Peyer's patch (tissue), 4 donors: ENCODE data around the gene ATF5.

Experiments
- CTCF ChIP-seq, 6 experiments: fragments of 450-650 bp in 4 of 6; fragments of 200-600 bp in 2 of 6; sonication (generic) in 1 of 6; IDR thresholded peaks; one replicate each; pipeline ENCODE4 v1.5.1; 2017 to 2019; ENCODE audit warnings: antibody characterized with exemption in 6 of 6, mild to moderate bottlenecking in 3 of 6, moderate library complexity in 1 of 6
- POLR2A ChIP-seq, 2 donors: fragments of 450-650 bp; IDR thresholded peaks; one replicate each; pipeline ENCODE4 v1.5.1; 2017; ENCODE audit warnings: antibody characterized with exemption in 2 of 2, mild to moderate bottlenecking in 2 of 2, moderate library complexity in 2 of 2

GRCh38 chr19:49972841-49973240 lies 43.8 kb downstream of the ATF5 start:
- TF ChIP-seq CTCF (IDR thresholded peaks at IDR 0.05) (no peak), POLR2A (IDR thresholded peaks at IDR 0.05) (no peak)
